GM18858 (cell line): ENCODE measurements around the gene XDH.

Experiments used
- ATAC-seq: cut with Tn5 transposase; IDR thresholded peaks from one replicate; pipeline ENCODE4 v1.9.1; 2021; ENCODE audit not compliant: unreplicated experiment

The XDH gene

DNA sequence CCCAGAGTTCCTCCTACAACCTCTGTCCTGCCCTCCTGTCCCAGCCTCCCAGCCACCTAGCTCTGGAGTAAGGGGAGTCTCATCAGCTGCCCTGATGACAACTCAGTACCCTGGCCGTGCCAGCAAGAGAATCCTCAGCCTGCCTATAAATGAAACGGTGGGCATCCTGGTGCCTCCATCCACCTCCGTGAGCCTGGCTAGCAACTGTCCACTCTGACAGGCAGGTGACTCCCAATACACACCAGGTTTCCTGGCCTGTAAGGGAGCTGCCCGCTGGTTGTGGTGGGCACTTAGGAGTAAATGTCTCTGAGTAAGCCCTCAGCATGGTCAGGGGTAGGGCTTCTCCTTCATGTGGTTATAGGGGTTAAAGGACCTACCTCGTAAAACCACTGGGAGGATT is 81.5 kb downstream of the XDH start:
- no peak for ATAC-seq

DNA sequence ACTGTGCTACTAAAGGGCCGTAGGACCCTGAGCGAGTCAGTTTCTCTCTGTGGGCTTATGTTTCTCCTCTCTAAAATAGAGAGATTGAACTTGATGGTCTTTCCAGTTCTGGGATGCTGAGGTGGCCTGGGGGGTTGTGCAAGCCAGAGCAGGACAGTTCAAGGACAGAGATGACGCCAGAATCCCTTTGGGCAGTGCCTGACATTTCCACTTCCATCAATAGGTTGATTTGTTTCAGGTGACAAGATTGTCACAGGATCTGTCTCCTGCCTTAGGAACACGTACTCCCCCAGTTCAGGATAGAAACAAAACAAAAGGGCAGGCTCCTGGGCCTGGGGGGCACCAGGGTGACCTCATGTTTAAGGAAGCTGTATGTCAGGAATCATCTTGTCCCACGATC is 82.0 kb downstream of the XDH start:
- ATAC-seq = no peak

DNA sequence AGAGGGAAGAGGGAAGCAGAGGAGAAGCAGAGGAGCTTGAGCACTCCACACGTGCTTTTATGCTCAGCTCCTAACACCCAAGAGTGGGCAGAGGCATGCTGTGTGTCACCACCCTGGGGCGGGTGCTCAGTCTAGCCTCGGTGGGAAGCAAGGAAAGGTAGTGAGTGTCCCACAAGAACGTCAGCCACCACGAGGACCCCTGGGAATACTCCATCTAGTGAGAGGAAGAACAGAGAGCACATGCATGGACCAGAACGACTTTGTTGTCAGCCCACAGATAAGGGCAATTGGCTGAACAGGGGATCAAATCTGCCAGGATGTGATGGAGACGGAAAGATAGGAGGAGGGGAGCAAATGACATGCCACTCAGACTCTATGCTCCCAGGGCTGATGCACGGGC is 83.4 kb downstream of the XDH start:
- ATAC-seq = no peak

DNA sequence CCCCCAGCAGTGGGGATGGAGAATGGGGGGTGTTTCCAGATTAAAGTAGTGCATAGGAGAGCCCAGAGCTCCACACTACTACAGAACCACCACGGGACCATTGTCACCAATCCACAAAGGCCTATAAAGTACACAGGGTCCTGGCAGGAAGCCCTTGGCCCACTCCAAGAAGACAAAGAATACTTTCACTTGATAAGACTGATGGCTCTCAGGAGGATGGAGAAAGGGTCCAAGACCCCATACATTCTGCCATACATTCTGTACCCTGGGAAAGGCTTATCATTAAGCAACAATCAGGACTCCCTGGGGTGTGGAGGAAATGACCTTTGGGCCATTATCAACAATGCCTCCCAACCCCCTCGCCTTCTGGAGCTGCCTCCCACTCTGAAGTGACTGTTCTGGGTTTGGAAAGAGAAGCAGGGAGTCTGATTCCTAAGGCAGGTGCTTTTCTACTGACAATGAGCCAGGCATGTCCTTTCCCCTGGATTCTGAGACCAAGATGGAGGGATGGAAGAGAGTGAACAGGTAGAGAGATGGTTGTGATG is 85.4 kb downstream of the XDH start:
- no peak for ATAC-seq

DNA sequence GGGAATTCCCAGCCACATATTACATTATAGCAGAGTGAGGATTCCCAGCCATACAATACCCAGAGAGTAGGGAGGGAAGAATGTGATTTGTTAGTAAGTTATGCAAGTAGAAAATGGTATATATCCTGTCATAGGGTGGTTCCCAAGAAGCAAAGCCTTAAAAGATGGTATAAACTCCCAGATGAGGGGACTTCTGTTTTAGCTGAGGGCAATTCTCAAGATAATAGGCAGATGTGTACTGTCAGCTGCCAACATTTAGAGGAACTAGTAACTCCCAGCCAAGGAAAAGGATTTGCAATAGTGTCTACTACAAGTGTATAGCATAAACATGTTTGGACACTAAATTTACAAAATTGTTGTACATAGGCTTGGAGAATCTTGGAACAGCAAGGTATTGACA is 86.5 kb downstream of the XDH start:
- ATAC-seq = no peak

DNA sequence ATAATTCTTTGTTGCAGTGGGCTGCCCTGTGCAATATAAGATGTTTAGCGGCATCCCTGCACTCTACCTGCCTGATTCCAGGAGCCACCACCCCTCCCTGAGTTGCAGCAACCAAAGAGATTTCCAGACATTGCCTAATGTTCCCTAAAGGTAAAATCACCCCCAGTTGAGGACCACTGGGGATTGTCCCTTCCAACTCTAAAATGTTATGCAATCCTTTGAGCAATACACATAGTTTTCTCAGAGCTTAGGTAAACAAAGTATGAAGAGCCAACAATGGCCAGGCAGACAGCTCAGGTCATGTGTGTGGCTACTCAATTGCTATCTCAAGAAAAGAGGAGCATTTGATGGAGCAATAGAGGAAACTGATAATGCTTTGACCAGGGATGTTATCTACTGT is 87.0 kb downstream of the XDH start:
- ATAC-seq = no peak

DNA sequence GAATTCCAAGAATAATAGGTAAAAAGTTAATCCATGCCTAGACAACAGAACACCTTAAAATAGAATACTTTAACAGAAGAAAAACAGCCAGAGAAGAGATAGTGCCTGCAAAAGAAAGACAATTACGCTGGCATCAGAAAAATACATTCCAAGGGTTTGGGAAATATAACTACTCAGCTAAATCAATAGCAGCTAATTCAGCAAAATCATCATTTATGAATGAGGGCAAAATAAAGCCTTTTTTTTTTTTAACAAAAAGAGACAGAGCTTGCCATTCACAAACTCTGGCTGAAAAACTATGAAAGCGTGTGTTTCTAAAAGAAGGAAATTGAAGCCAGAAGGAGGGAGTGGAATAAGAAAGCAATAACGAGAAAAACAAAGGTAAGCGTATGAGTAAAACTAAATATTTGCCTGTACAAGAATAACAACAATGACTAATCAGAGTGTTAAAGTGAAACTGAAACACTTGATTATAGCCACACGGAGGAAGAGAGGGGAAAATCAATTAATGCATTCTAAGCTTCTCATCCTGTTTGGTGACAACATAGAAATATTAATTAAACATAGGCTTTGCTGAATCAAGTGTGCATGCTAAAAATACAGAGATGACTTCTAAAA is 90.4 kb downstream of the XDH start:
- peak; percentile 65 for ATAC-seq

DNA sequence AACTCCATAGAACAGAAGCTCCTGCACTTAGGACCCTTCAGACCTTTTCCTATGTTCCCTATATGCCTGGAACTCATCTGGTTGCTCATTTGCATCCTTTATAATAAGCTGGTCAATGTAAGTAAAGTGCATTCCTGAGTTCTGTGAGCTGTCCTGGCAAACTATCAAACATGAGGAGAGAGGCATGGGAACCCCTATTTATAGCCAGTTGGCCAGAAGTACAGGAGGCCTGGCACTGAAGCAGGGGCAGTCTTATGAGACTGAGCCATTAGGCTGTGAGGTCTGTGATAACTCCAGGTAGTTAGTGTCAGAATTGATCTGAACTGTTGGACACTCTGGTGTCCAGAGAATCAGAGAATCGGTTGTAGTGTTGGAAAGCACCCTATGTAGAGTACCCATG is 92.2 kb downstream of the XDH start:
- no peak for ATAC-seq

DNA sequence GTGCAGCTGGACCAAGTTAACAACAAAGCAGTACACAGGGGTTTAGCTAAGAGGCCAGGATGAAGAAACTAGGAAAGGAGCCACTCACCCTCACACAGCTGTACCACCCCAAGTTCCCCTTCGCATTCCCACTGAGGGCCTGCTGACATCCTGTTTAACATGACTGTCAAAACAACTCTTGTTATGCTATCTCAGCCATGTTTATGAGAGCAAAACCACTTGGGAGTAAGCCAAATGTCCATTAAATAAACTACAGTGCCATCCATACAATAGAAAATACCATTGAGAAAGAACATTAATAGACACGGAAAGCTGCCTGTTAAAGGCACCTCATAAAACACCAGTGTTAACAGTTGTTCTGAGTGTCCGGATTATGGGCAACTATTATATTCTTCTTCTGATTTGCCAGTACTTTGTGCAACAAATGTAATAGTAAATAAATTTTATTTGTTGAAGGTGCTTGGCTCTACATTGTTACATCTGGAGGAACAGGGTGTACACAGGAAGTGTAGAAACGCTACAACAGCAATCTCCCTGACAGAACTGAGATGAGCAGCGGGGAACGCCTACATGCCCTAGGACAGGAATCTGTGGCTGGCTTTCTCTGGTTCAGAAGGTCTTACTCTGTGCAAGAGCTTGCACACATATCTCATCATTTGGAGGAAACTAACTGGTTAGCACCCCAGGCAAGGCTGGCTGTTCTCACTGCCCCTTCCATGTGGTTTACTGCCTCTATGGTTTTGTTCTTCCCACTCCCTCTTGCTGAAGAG is 95.0 kb downstream of the XDH start:
- peak; percentile 41 for ATAC-seq

DNA sequence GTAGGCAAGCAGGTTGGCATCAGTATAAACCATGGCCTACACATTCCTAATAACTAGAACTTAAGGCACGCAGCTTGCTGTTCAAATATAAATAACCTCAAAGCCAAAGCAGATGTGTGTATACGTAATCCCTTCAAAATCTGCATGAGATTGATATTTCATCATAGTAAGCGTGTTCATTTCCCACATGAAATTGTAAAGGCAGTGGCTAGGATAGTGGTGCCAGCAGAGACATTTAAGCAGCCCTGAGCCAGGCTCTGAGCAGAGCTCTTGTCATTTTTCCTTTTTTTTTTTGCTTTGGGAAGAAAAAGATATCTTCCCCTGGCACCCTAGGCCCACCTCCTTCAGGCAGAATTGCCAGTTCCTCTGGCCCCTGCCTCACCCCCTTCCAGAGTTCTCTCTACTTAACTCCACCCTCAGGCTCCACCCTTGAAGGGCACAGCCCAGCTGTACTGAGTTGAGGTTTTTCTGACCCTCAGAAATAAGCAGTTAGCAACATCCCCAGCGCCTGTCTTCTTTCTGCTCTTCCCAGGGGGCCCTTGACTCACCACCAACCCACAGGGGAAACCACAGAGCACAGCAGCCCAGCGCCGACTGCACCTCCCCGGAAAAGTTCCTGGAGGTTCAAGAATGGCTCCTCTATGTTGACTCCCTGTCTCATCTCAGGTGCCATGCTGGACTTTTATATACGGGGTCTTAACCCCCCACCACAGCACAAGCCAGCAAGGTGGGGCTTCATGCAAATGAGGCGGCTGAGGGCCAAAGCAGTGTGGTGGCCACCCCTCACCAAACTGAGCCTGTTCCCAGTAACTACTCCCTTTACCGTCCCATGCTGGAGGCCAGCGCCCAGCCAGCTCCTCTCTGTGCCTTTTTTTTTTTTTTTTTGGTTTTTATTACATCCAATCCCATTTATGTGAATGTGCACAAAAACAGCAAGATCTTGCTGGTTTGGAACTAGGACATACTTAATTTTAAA is 95.9 kb downstream of the XDH start:
- peak; percentile 48 for ATAC-seq

DNA sequence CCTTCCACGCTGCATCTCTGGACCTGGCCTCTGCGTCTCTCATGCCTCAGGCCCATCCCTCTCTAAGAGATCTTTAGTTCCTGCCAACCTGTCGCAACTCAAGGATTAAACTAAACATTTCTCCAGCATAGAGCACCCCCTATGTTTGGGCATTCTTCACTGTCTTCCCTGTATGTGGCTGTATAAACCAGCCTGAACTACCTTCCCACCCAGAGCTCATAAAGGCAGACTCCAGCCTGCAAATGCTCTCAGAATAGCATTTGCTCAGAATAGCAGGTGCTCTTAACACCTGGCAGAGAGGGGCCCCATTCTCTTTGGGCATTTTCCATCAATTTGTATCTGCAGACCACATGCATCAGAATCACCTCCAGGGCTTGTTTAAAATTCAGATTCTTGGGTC is 97.1 kb downstream of the XDH start:
- ATAC-seq = no peak

DNA sequence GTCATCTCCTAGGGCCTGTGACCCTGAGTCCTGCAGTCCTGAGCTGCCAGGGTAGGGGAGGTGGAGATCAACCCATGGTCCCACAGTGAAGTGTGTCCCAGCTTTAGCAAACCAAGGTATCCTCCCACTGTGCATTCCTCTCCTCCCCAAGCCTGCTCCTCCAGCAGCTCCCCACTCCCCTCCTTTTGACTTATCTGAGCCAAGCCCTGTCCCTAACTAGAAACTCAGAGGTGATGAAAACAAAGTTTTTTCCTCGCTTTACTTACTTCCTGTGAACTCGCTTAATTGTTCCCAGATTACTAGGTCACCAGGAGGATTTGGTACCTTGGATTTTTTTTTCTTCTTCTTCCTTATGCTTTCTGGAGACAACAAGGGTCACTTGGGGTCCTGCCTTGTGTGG is 99.8 kb downstream of the XDH start:
- no peak for ATAC-seq

DNA sequence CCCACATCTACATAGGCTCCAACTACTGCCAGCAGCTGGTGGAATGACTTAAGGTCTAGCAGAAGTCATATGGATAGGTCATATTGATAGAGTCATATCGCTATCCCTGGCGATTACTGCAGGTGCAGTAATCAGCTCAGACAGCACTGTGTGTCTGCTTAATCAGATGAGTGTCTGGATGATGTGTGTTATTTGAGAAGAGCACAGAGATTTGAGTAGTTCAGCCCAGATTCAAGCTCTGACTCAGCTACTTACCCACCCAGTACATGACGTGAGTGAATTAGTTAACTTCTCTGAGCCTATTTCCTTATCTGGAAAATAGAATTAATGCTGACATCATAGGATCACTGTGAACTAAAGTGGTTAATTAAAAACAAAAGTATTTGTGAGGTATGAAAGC is 101.6 kb downstream of the XDH start:
- ATAC-seq = no peak

DNA sequence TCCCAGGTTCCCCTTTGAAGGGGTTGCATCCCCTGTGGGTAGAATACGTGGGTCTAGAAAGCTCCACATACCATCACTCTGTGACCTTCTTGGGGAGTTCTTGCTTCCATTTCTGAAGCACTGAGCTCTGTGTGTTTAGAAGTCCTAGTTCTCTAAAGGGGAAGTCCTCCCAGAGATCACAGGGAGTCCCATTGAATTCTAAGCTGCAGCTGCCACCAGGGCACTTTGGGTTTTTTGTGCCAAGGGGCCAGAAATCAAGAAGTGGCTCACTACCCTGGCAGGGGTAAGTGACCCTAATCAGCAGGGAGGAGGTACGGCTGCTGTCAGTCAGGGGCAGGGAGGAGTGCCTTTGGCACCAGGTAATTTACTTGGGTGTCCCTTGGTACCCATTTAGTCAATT is 109.7 kb downstream of the XDH start:
- no peak for ATAC-seq

DNA sequence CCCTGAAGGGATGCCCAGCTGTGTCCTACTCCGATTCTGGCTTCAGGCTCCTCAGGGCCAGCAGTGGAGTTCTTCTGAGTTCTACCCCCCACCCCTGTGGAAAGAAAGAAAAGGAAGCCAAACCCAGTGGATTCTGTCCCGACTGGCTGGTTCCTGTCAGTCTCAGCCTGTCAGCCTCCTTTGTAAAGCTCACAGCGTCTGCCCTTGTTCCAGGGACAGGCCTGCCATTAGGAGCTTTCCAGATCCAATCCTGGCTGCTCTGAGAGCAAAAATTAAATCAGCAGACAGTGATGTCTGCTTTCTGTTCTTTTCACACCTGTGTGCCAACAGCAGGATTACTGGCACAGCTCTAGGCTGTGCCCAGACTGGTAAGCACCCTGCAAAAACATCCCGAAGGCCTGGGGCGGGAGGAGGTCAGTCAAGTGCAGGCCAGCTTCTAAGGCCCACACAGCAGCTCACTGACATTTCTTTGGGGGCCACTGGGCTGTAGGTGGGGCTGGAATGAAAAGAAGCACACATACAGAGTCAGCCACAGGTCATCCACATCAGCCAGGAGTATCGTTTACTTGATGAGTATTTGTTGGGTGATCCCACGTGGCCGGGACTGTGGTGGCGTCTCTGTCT is 111.5 kb downstream of the XDH start:
- ATAC-seq = no peak

DNA sequence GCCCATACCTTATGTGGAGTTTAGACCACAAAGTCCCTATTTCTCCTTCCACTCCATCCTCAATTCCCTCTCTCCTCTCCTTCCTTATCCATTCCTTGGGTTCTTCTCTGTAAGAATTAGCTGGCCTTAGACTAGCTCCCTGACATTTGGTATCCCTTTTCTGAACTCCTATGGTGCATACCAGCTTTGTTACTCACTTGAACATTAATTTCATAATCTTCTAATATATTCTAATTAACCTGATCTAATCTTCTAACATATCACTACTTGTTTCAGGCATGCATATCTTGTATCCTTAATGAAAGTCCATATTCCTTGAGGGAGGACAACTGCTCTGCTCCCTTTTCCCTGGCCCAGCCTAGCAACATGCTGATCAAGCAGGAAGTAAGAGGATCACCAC is 114.2 kb downstream of the XDH start:
- no peak for ATAC-seq

DNA sequence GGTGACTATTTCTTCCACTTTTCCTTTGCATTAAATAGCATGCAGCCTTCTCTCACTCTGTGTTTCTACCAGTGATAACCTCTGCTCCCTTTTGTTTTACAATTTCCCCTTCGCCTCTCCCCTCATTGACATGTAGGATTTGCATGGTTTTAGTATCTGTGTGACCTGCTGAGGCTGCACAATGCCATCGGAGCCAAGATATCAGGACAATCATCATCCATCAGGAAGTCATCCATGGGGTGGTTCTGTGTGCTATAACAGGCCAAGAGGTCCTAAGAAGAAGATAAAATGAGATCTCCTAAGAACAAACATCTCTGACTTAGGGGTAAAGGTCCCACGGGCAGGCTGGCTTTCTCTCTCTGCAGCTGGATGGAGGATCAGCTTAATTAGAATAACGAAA is 115.0 kb downstream of the XDH start:
- ATAC-seq = no peak

DNA sequence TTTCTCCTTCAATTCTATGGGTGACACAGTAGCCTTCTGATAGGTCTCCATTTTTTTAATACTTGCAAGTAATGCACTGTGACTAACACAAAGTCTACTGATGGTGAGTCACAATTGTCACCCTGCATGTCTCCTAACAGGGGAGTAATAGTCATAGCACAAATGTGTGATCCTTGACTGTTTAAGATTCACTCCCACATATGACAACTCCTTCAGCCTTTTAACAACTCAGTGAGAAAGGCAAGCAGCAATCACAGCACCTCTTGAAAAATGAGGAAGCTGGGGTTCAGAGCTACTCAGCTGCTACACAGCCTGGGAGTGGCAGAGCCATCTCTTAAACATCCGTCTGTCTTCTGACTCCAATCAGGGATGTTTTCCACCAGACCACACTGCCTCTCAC is 116.8 kb downstream of the XDH start:
- no peak for ATAC-seq

DNA sequence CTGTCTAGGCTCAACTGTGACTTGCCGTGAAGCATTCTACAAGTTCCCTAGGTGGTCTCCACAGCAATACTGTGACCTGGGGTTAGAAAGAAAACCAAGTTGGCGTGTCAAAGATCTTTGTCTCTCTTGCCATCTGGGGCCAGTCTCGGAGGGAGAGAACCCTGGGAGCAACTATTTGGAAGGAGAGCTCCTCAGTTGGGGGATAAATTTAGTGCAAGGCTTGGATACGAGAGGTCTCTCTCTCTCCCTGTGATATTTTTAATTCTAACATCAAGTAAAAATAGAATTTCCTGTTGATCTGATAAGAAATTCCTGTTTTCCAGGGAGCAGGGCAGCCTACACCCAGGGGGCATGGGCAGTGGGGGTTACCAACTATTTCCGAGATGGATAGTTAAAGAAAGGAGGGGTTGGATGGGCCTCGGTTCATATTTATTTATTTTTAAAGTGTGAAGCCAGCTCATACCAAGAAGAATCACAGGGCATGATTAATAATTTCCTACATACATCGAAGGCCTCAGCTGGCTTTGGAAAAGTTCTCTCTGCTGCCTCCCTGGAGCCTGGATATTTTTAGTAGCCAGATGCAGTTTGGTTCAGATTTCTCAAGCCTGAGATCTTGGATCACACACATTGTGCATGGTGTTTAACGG is 117.8 kb downstream of the XDH start:
- ATAC-seq = no peak

DNA sequence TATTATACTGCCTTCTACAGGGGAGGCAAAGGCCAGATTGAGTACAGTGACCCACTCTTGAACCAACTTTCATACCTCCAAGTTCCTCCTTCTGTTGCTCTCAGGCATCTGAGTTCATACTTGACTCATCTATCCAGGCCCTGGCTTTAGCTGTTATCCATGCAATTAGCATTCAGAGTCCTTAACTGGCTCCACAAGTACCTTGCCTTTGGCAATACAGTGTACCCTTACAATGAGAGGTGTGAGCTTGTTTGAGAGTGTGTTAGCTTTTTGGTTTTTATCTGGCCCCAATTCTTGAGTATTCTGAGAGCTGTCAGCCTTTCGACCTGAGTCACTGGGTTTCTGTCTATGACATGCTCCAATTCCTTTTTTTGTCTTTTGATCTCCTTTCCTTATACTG is 120.3 kb downstream of the XDH start:
- ATAC-seq = no peak

DNA sequence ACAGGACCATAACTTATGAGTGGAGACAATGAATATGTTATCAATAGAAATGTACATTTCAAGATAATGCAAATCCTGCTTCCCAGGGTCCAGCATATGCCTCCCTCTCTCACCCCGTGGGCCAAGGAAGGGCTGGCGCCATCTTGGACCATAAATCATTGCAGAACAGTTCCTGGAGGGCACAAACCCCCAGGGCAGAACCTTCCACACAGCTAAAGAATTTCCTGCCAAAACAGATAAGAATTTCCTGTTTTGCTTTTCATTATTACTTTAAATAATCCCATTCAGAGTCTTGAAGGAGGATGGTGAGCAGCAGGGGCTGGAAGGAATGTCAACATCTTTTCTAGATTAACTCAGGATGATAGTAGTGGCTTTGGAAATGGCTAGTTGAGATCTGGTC is 126.9 kb downstream of the XDH start:
- no peak for ATAC-seq
